CD8-positive, alpha-beta memory T cell (primary cell): ENCODE data around the gene PHACTR3. TPM values are rescaled to one million over a fixed set of nuclear protein-coding genes. Genes with fewer than 3 reads are reported as not detected.
A peak's percentile ranks its signal among the peaks of the same experiment; 100 is the strongest.

Experiments
- CTCF ChIA-PET: fragments of 350-600 bp; sonication (Branson Sonifier 250); formaldehyde crosslinking; loops from one replicate; lab custom pipeline; 2021; ENCODE audit warnings: antibody characterized with exemption; lab: Charles Lee
- POLR2A ChIA-PET: fragments of 350-600 bp; sonication (Branson Sonifier 250); formaldehyde crosslinking; loops from one replicate; lab custom pipeline; 2021; ENCODE audit warnings: antibody characterized with exemption; lab: Charles Lee
- DNase-seq, 5 donors: peaks; one replicate each; pipeline versions ENCODE4 v3.0.0 to v3.0.0-alpha.2; 2020 to 2022; ENCODE audit warnings: mixed read lengths in 1 of 5
- H3K27ac ChIP-seq: one replicate; pipeline ENCODE4 v1.7.0; 2013; ENCODE audit warnings: low read depth, mild to moderate bottlenecking, low read length, moderate library complexity
- H3K27me3 ChIP-seq: 2 replicates; pipeline ENCODE4 v1.7.0; 2013; ENCODE audit warnings: low read length, mild to moderate bottlenecking; ENCODE audit not compliant: insufficient read depth, poor library complexity, severe bottlenecking
- H3K36me3 ChIP-seq: 2 replicates; pipeline ENCODE4 v1.7.0; 2013; ENCODE audit warnings: mild to moderate bottlenecking, low read length, moderate library complexity; ENCODE audit not compliant: insufficient read depth
- H3K4me1 ChIP-seq: 2 replicates; pipeline ENCODE4 v1.7.0; 2013; ENCODE audit warnings: mild to moderate bottlenecking, low read length, moderate library complexity; ENCODE audit not compliant: insufficient read depth
- H3K4me3 ChIP-seq: 2 replicates; pipeline ENCODE4 v1.7.0; 2013; ENCODE audit warnings: mild to moderate bottlenecking, low read length
- H3K9me3 ChIP-seq: 2 replicates; pipeline ENCODE4 v1.7.0; 2013; ENCODE audit warnings: mild to moderate bottlenecking, low read length
- H3K27ac Mint-ChIP-seq, 8 donors: one replicate each; pipeline ENCODE4 v1.8.0; 2020 to 2021; ENCODE audit warnings: mixed read lengths in 8 of 8, mild to moderate bottlenecking in 6 of 8, inconsistent platforms in 3 of 8, moderate library complexity in 3 of 8
- H3K27me3 Mint-ChIP-seq, 2 donors: one replicate each; pipeline ENCODE4 v1.8.0; 2020 to 2021; ENCODE audit warnings: mixed read lengths in 2 of 2, mild to moderate bottlenecking in 1 of 2, moderate library complexity in 1 of 2
- H3K36me3 Mint-ChIP-seq, 3 donors: one replicate each; pipeline ENCODE4 v1.8.0; 2020 to 2021; ENCODE audit warnings: mixed read lengths in 3 of 3, inconsistent platforms in 1 of 3, mild to moderate bottlenecking in 1 of 3
- H3K4me1 Mint-ChIP-seq, 3 donors: one replicate each; pipeline ENCODE4 v1.8.0; 2020 to 2021; ENCODE audit warnings: mixed read lengths in 3 of 3, inconsistent platforms in 1 of 3, mild to moderate bottlenecking in 1 of 3
- H3K4me3 Mint-ChIP-seq, 7 donors: one replicate each; pipeline ENCODE4 v1.8.0; 2020 to 2021; ENCODE audit warnings: mixed read lengths in 7 of 7, mild to moderate bottlenecking in 6 of 7, moderate library complexity in 4 of 7, inconsistent platforms in 2 of 7
- H3K9me3 Mint-ChIP-seq, 5 donors: one replicate each; pipeline ENCODE4 v1.8.0; 2020 to 2022; ENCODE audit warnings: mixed read lengths in 5 of 5, mild to moderate bottlenecking in 3 of 5, moderate library complexity in 2 of 5, inconsistent platforms in 1 of 5
- polyA plus RNA-seq: library from polyadenylated mRNA; unstranded; fragments of 300-500 nt; fragmentation: Illumina TruSeq; gene quantifications from one replicate; pipeline ENCODE4 v1.2.3, GENCODE V29; 2021
- total RNA-seq, 2 experiments: library from RNA; stranded (reverse); gene quantifications; one replicate each; pipeline ENCODE4 v1.2.3, GENCODE V29; 2021

Gene PHACTR3
- total and polyA plus RNA-seq, 3 experiments from 2014 or later, result not detected

DNA sequence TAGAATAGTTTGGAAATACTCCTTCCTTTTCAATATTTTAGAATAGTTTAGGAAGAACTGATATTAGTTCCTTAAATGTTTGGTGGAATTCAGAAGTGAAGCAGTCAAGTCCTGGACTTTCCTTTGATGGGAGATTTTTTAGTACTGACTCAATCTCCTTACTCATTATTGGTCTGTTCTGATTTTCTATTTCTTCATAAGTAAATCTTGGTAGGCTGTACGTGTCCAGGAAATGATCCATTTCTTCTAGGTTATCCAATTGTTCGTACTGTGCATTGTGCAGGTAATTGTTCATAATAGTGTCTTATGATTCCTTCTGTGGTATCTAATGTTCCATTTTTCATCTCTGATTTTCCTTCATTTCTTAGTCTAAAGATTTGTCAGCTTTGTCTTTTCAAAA, 190.2 kb downstream of the PHACTR3 start:
- H3K9me3 ChIP-seq, result no peaks in the 10 kb centered on the region
- POLR2A ChIA-PET, result no interaction called here
- peaks cover 8 to 17% of the 10 kb centered on the region in 2 donors for H3K27me3 Mint-ChIP-seq
- CTCF ChIA-PET, result no interaction called here
- no peak overlapping the region for H3K4me3 ChIP-seq
- no peak overlapping the region for H3K27ac Mint-ChIP-seq
- H3K36me3 Mint-ChIP-seq, result peaks cover 0 to 6% (median 0%) of the 10 kb centered on the region in 3 donors
- no peak overlapping the region for H3K27ac ChIP-seq
- no peaks in the 10 kb centered on the region for H3K4me1 Mint-ChIP-seq
- H3K4me3 Mint-ChIP-seq, result no peak overlapping the region
- no peaks in the 10 kb centered on the region for H3K36me3 ChIP-seq
- DNase-seq, result no peak
- H3K27me3 ChIP-seq, result no peaks in the 10 kb centered on the region
- peaks cover 24 to 33% (median 31%) of the 10 kb centered on the region in 5 donors for H3K9me3 Mint-ChIP-seq
- H3K4me1 ChIP-seq, result no peaks in the 10 kb centered on the region

DNA sequence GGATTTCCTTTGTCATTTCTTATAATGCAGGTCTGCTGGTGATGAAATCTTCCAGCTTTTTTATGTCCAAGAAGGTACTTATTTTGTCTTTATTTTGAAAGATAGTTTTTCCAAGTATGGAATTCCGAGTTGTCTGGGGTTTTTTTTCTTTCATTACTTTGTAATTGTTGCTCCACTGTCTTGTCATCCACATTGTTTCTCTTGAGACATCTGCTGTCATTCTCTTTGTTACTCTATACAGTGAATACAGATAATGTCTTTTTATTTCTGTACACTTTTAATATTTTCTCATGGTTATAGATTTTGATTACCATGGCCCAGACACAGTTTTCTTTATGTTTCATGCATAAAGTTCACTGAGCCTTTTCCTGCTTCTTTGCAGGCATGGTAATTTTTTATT, 196.0 kb downstream of the PHACTR3 start:
- Histone ChIP-seq H3K36me3 (no peaks in the 10 kb centered on the region), H3K4me1 (no peaks in the 10 kb centered on the region), H3K4me3 (no peak overlapping the region), H3K9me3 (no peaks in the 10 kb centered on the region), H3K27ac (no peak overlapping the region), H3K27me3 (no peaks in the 10 kb centered on the region)
- Mint-ChIP-seq H3K9me3 (peaks cover 17 to 31% (median 24%) of the 10 kb centered on the region in 5 donors), H3K4me1 (no peaks in the 10 kb centered on the region), H3K27ac (no peak overlapping the region), H3K4me3 (no peak overlapping the region), H3K36me3 (peaks cover 0 to 6% (median 0%) of the 10 kb centered on the region in 3 donors), H3K27me3 (peaks cover 5 to 24% of the 10 kb centered on the region in 2 donors)
- POLR2A ChIA-PET, result no interaction called here
- CTCF ChIA-PET, result no interaction called here
- no peak for DNase-seq

DNA sequence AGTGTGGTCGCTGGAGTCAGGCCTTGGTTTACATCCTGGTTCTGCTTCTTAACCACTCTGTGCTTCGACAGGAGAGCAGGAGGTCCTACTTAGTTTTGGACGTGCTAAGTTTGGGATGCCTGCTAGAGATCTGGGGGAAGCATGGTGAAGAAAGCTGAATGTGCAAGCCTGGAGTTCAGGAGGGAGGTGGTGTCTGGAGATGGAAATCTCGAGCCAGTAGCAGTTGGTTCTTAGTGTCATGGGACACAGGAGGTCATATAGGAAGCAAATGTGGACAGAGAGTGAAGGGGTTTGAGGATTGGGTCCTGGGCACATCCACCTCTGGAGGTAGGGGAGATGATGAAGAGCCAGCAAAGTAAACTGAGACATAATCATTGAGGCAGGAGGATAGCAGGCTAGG, 197.7 kb downstream of the PHACTR3 start:
- CTCF ChIA-PET, result no interaction called here

DNA sequence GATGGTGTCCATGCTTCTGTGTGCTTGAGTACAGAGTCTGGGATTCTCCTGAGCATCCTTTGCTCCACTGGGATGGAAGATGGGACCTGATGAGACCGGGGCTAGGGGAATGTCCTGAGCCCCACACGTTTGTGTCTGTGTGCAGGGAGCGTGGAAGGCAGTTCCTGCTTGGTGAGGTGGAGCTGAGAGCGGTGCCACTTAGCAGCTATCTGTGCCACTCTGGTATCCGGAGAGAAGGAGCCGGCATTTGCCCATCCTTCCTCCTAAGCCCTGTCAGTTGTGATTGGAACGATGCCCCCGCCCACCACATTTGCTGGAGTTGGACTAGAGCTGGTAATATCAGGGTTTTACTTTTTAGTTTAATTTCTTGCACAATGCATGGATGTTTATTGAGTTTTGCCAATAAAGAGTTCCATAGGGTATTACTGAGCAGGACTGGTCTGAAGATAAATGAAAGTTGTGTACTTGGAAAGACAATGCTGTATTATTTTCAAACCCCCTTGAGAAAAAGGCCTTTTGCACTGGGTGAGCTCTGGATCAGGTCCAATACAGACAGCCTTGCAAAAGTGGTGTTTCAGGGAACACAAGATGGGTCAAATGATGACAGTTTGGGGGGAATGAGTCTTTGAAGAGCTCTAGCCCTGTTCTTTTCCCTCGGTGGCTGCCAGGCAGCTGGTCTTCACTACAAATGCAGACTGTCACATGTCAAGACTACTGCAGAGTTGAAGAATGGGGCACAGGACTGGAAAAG, 198.3 kb downstream of the PHACTR3 start:
- POLR2A ChIA-PET, result no interaction called here

More for the DNA sequence above, 197.7 kb downstream of the PHACTR3 start:
- Histone ChIP-seq H3K4me3 (no peak overlapping the region), H3K27ac (no peak overlapping the region), H3K27me3 (no peaks in the 10 kb centered on the region), H3K9me3 (no peaks in the 10 kb centered on the region), H3K36me3 (no peaks in the 10 kb centered on the region), H3K4me1 (no peaks in the 10 kb centered on the region)
- POLR2A ChIA-PET, result no interaction called here
- Mint-ChIP-seq H3K4me3 (no peak overlapping the region), H3K36me3 (peaks cover 0 to 6% (median 0%) of the 10 kb centered on the region in 3 donors), H3K27me3 (peaks cover 5 to 24% of the 10 kb centered on the region in 2 donors), H3K9me3 (peaks cover 10 to 19% (median 12%) of the 10 kb centered on the region in 5 donors), H3K27ac (peak overlapping the region in 1 of 8 donors; percentile 15), H3K4me1 (no peaks in the 10 kb centered on the region)
- no peak for DNase-seq

DNA sequence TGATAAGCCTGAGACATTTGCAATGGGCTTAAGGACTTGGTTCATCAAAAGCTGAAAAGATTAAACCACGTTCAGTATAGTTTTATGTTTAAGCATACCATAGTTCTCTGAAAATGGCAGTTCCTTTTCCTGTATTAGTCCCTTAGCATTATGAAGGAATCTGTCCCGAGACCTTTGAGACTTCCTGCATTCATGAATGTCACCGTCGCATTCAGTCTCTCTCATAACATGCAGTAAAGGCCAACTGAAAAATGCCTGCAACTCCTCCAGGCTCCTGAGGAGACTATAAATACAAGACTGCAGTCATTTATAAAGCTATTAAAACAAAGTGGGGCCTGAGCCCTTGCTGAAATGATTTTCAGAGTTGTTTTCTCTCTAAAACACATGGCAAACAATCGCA, 200.0 kb downstream of the PHACTR3 start:
- no peaks in the 10 kb centered on the region for H3K36me3 ChIP-seq
- H3K9me3 ChIP-seq, result no peaks in the 10 kb centered on the region
- H3K27ac ChIP-seq, result no peak overlapping the region
- no peak for DNase-seq
- Mint-ChIP-seq H3K4me1 (no peaks in the 10 kb centered on the region), H3K36me3 (no peaks in the 10 kb centered on the region), H3K9me3 (peaks cover 0 to 16% (median 7%) of the 10 kb centered on the region in 5 donors), H3K4me3 (no peak overlapping the region), H3K27ac (no peak overlapping the region), H3K27me3 (peaks cover 9 to 24% of the 10 kb centered on the region in 2 donors)
- ChIA-PET POLR2A (no interaction called here), CTCF (no interaction called here)
- H3K4me3 ChIP-seq, result no peak overlapping the region
- H3K27me3 ChIP-seq, result no peaks in the 10 kb centered on the region
- H3K4me1 ChIP-seq, result no peaks in the 10 kb centered on the region

More for the DNA sequence above, 198.3 kb downstream of the PHACTR3 start:
- Mint-ChIP-seq H3K9me3 (peaks cover 7 to 16% (median 9%) of the 10 kb centered on the region in 5 donors), H3K36me3 (peaks cover 0 to 6% (median 0%) of the 10 kb centered on the region in 3 donors), H3K27me3 (peaks cover 7 to 24% of the 10 kb centered on the region in 2 donors), H3K4me3 (no peak overlapping the region), H3K27ac (no peak overlapping the region), H3K4me1 (no peaks in the 10 kb centered on the region)
- Histone ChIP-seq H3K4me3 (no peak overlapping the region), H3K27ac (no peak overlapping the region), H3K36me3 (no peaks in the 10 kb centered on the region), H3K4me1 (no peaks in the 10 kb centered on the region), H3K9me3 (no peaks in the 10 kb centered on the region), H3K27me3 (no peaks in the 10 kb centered on the region)
- DNase-seq, result no peak
- CTCF ChIA-PET, result no interaction called here

DNA sequence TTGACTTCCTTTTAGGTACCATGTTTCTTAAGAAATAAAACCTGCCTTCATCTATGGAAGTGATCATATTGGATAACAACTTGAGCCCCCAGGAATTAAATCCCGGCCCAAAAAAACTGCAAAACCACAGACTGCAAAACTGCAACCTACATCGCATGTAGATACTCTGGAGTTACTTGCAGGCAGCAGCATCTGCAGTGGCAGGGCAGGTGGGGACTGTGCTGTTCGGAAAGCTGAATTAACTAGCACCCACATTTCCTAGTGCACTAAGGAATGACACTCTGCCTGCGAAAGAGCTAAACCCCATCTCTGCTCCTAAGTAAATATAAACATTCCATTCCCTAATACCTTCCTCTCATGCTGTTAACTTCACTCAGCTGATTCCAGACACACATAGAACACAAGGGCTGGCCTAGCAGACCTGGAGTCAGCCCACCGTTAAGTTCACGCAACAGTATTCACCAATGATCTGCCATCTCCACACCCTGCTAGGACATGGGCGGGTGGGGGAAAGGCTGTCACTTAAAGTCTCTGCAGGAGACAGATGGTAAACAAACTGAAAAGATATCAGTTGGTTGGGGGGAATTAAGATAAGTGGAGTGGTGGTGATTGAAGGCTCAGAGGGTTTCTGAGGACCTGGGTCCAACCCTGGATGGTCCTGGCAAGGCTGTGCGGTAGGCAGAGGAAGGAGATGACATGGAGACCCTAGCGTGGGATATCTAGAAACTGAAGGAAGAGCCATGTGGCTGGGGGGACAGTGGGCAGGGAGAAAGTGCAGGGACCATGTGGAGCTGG, 200.7 kb downstream of the PHACTR3 start:
- no peak overlapping the region for H3K4me3 ChIP-seq
- Mint-ChIP-seq H3K4me3 (no peak overlapping the region), H3K27ac (no peak overlapping the region), H3K9me3 (peaks cover 0 to 16% (median 7%) of the 10 kb centered on the region in 5 donors), H3K4me1 (no peaks in the 10 kb centered on the region), H3K36me3 (no peaks in the 10 kb centered on the region), H3K27me3 (peaks cover 9 to 24% of the 10 kb centered on the region in 2 donors)
- CTCF ChIA-PET, result no interaction called here
- H3K4me1 ChIP-seq, result no peaks in the 10 kb centered on the region
- POLR2A ChIA-PET, result no interaction called here
- H3K36me3 ChIP-seq, result no peaks in the 10 kb centered on the region
- no peak for DNase-seq
- H3K9me3 ChIP-seq, result no peaks in the 10 kb centered on the region
- no peak overlapping the region for H3K27ac ChIP-seq
- H3K27me3 ChIP-seq, result no peaks in the 10 kb centered on the region

DNA sequence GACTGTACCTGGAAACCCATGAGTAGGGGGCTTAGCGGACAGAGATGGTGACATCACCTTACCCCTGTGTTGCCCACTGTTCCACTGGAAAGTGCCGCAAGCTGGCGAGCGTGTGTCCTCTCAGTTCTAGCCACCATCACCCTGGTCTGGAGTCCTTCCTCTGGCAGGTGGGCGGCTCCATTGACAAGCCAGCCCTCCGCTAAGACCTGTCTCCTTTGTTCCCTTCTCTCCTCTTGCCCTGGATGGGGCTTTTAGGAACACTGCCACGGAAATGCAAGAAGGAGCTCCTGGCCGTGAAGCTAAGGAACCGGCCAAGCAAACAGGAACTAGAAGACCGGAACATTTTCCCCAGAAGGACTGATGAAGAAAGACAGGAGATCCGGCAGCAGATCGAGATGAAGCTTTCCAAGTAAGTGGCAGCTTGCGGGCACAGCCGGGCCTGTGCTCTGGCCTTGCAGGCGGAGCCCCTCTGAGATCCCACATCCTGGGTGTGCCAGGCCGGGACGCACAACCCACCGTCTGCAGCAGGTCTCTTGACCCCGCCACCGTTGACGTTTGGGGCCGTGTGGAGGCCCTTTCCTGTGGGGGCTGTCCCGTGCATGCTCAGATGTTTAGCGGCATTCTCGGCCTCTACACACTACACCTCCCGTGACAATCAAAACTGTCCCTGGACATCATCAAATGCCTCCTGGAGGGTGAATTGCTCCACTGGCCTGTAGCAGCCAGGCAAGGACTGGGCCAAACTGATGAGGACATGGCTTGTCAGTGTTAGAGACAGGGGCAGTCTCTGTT, 201.6 kb downstream of the PHACTR3 start:
- H3K9me3 ChIP-seq, result no peaks in the 10 kb centered on the region
- Mint-ChIP-seq H3K36me3 (no peaks in the 10 kb centered on the region), H3K27ac (no peak overlapping the region), H3K4me3 (no peak overlapping the region), H3K4me1 (no peaks in the 10 kb centered on the region), H3K27me3 (peaks cover 9 to 20% of the 10 kb centered on the region in 2 donors), H3K9me3 (peaks cover 0 to 9% (median 3%) of the 10 kb centered on the region in 5 donors)
- no peak overlapping the region for H3K27ac ChIP-seq
- DNase-seq, result no peak
- CTCF ChIA-PET, result no interaction called here
- H3K36me3 ChIP-seq, result no peaks in the 10 kb centered on the region
- POLR2A ChIA-PET, result no interaction called here
- no peaks in the 10 kb centered on the region for H3K4me1 ChIP-seq
- no peaks in the 10 kb centered on the region for H3K27me3 ChIP-seq
- no peak overlapping the region for H3K4me3 ChIP-seq
